EH (cell line): Measurements from ENCODE around the gene ARFRP1.
"Not testable (repeated sequence)": the region's sequence is repeated elsewhere in the genome, so short reads cannot be mapped to it uniquely, and the experiment has no call there.

Source experiments
- DNase-seq: peaks from one replicate; pipeline ENCODE4 v3.0.0-alpha.2; 2015; ENCODE audit warnings: low read depth

Gene ARFRP1

GRCh38 chr20:63675681-63676368, 32.0 kb downstream of the ARFRP1 start:
- DNase-seq, result no peak

DNA sequence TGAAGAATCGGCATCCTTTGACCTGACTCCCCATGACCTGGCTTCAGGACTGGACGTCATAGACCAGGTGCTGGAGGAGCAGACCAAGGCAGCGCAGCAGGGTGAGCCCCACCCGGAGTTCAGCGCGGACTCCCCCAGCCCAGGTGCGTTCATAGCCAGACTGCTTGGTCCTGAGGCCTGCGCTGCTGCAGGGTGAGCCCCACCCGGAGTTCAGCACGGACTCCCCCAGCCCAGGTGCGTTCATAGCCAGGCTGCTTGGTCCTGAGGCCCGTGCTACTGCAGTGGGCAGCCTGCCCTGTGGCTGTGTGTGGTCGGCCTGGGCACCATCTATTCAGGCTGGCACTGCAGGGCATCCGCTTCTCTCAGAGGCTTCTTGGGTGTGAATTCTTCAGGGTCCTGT, 33.8 kb downstream of the ARFRP1 start:
- no peak for DNase-seq

GRCh38 chr20:63672666-63673065, 35.1 kb downstream of the ARFRP1 start:
- DNase-seq, result no peak

DNA sequence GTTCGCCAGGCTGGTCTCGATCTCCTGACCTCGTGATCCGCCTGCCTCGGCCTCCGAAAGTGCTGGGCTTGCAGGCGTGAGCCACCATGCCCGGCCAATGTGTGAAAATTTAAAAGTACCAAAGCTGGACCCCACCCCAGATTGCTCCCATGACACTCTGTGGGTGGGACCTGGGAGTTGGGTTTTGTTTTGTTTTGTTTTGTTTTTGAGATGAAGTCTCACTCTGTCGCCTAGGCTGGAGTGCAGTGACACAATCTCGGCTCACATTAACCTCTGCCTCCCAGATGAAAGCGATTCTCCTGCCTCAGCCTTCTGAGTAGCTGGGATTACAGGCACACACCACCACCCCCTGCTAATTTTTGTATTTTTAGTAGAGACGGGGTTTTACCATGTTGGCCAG, 36.1 kb downstream of the ARFRP1 start:
- DNase-seq, result not testable (repeated sequence)

- DNase-seq, result no peak
Observed at GRCh38 chr20:63668351-63668750, 39.4 kb downstream of the ARFRP1 start.

- no peak for DNase-seq
Observed at GRCh38 chr20:63667858-63668257, 39.9 kb downstream of the ARFRP1 start.

GRCh38 chr20:63665708-63666107, 42.1 kb downstream of the ARFRP1 start:
- no peak for DNase-seq

DNA sequence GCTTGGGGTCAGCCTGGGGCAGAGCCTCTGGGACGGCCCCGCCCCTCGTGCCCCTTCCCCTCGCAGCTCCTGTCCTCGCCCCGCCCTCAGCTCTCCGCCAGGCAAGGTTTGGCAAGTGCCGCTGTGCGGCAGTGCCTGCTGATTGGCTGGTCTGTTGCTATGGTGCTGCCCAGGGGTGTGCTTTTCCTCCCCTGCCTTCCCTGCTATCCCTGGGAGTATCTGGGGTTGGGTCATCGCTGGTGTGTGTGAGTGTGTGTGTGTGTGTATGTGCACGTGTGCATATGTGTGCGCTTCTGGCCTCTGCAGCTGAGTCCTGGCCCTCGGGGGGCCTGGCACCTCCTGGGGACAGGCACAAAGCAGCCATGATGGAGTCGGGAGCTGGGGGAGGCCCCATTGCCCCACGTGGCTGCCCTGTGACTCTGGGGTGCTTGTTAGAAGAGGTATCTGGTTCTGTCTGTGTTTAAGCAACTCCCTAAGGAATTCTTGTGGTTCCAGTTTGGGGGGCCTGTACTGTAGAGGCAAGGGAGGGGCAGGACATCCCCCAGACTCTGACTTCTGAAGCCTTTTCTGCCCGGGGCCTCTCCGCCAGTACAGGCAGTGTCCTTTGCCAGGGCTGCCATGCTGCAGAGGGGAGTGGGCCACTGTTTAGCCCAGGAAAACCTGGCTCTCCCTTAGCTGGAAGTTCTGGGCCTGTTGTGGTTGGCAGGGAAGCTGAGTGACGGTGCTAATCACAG, 42.7 kb downstream of the ARFRP1 start:
- DNase-seq, result no peak

DNA sequence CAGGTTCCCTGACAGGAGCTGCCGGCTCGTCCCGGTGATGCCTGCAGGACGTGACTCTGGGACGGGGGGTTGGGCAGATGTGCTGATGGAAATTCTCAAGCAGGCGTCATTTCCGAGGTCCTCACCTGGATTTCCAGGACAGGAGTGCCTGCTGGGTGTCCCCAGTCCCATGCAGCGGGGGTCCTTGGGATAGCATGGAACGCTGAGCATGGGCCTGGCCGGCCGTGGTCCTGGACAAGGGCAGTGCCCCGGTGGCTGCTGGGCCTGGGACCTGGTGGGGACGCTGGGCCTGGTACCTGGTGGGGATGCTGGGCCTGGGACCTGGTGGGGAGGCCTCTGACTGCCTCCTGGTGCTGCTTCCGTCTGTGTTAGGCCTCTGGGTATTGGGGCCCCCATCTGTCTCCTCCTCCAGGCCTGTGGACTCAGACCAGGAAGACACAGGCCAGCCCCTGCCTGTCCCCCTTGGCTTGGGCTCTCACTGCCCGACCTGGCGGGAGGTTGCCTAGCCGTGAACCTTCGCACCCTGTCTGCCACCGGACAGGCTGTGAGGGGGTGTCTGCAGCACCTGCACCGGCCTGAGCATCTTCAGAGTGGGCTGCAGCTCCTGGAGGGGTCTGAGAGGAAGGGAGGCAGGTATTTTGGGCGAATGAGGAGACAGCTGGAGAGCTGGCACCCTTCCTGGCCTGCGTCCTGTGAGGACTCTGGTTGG, 43.5 kb downstream of the ARFRP1 start:
- DNase-seq, result no peak

DNA sequence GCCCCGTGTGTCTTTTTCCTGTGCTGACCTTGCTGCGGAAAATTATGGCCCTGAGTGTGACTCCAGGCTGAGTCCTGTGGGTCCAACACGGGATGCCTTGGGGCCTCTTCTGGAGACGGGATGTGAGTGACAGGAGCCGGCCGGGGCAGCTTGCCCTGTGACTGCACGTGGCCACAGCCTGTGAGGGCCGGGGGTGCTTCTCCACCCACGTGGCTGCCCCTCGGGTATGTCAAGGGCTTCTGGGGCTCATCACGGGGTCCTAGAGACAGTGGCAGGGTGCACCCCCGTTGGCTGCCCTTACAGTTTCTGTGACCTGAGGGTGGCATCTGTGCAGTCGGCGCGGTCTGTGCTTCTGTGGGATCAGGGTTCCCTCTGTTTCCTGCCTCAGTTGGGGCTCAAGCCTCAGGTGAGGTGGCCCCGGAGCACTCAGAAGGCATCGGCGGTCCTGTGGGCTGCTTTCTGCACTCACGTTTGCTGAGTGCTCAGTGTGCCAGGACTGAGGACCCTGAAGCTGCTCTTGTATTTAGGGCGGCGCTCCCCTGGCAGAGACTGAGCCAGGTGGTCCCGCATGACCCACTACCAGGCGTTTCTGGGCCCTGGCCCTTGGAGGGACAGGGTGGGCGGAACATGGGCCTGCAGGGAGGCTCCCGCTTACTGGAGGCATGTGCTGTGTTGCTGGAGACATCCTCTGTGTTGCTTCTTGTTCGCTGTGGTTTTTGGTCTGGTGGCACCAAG, 44.3 kb downstream of the ARFRP1 start:
- DNase-seq, result no peak

DNA sequence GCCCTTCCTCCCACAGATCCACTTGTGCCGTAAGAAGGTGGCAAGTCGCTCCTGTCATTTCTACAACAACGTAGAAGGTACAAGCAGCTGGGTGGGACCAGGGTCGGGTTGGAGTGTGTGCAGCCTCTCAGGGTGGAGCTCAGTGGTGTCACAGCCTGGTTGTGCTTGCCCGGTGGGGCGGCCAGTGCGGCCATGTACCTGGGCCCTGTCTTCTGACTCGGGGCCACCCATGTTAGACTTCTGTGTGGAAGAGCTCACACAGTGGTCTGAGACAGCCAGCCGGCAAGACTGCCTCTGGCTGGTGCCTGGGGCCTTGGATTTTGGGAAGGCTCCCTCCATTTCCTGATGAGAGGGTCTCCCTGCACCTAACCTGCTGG, 45.0 kb downstream of the ARFRP1 start:
- no peak for DNase-seq

DNA sequence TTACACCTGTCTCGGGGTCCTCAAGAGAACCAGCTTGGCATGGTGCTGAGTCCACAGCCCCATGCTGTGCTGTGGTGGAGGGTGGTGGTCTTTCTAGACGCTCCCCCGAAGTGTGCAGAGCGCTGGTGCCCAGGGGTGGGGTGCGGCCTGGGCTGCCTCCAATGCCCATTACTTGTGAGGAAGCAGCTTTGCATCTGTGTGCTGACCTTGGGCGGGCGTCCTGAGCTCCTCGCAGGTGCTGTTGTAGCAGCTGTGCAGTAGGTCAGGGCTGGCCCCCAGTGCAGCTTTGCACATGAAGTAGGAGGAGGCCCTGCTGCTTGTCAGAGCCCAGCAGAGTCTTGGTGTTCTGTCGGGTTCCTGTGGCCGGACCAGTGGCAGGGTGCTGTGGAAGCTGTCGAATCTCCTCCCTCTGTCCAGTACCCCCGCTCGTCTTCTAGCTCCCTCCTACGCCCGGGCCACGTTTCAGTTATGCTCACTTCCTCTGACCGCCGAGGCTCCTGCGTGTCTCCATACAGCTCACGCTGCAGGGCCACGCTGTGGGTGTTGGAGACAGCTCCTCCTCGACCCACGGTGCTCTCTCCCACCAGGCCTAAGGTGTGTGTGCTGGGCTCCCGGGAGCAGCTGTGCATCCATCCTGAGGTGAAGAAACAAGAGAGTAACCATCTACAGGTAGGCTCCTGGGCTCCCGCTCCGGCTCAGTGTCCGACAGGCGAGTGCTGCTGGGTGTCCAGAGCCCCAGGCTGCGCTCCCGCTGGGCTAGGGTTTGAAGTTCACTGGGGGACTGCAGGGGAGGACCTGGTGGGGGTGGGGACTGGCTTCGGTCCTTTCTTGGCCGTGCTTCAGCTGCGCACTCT, 45.6 kb downstream of the ARFRP1 start:
- no peak for DNase-seq

DNA sequence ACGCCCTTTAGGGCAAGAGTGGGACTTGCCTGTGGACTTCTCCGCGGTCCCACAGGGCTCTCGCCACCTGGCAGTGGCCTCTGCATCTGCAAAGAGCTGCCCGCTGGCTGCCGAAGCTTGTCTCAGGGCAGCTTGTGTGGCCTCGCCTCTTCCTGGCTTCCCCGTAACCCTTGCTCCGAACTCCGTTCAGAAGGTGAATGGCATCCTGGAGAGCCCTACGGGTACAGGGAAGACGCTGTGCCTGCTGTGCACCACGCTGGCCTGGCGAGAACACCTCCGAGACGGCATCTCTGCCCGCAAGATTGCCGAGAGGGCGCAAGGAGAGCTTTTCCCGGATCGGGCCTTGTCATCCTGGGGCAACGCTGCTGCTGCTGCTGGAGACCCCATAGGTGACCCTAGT, 46.7 kb downstream of the ARFRP1 start:
- DNase-seq, result no peak

DNA sequence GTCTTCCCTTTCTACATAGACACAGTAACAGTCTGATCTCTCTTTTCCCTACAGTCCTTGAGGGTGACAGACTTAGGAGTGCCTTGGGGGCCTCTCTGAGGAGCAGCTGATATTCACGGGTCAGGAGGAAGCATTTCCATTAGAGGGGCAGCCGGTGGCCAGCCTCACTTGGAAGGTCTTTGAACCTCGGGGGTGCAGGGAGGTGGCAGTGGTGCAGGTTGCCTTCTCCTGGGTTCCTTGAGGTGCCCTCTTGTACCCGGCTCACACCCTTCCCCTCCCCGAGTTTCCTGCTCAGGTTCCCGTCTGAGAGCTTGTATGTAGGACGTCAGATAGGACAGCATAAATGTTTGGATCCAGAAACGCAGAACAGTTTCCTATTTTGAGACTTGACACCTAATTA, 47.2 kb downstream of the ARFRP1 start:
- DNase-seq, result no peak

- DNase-seq, result not testable (repeated sequence)
Observed at GRCh38 chr20:63660174-63660573, 47.6 kb downstream of the ARFRP1 start.

- no peak for DNase-seq
Observed at GRCh38 chr20:63659370-63659769, 48.4 kb downstream of the ARFRP1 start.

DNA sequence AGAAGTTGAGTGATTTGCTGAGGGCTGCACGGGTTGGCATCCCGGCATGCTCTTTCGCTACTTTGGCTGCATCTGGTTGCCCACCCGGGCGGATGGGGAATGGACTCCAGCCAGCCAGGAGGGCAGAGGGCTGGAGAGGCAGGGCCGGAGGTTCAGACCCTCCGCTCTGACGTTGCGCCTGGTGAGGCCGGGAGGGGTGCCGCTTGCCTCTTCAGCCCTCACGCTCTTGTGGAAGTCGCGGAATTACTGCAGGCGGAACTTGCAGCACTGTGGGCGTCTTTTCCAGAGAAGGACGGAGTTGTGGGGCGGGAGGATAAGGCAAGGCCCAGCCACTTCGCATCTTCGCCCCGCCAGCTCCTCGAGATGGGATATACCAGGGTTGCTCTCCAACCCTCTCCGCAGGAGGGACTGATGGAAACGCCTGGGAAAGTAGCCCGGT, 49.0 kb downstream of the ARFRP1 start:
- DNase-seq, result no peak

DNA sequence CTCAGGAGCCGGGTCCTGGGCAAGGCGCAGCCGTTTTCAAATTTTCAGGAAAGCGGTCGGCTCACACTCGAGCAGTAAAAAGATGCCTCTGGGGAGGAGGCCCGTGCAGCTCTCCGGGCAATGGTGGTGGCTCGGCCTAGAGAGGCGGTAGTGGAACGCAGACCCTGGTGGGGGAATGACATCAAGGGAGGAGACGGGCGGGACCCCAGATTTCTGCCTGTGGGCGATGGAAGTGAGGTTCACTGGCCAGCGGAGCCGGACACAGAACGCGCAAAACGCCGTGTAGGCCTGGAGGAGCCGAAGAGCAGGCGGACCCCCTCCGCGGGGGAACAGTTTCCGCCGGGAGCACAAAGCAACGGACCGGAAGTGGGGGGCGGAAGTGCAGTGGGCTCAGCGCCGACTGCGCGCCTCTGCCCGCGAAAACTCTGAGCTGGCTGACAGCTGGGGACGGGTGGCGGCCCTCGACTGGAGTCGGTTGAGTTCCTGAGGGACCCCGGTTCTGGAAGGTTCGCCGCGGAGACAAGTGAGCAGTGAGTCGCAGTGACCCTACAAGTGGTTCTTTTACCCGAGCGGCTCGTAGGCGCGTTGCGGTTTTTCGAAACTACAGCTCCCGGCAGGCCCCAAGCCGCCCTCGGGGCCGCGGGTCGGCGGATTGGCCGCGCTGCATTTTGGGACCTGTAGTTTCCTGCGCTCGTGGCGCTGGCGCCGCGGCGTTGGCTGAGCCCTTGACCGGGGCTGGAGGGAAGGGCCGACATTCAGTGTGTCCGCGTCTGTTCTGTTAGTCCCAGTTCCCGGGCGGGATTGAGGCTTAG, 49.6 kb downstream of the ARFRP1 start, which contains the start of gene RTEL1:
Gene RTEL1, plus strand, starts transcription at position 376 of the 812 bp plus-strand sequence. CDS start 1,091 bp downstream, outside the sequence.
- DNase-seq, result peak; percentile 91

- DNase-seq, result peak; percentile 22
Observed at GRCh38 chr20:63657260-63657936, 50.4 kb downstream of the ARFRP1 start.

DNA sequence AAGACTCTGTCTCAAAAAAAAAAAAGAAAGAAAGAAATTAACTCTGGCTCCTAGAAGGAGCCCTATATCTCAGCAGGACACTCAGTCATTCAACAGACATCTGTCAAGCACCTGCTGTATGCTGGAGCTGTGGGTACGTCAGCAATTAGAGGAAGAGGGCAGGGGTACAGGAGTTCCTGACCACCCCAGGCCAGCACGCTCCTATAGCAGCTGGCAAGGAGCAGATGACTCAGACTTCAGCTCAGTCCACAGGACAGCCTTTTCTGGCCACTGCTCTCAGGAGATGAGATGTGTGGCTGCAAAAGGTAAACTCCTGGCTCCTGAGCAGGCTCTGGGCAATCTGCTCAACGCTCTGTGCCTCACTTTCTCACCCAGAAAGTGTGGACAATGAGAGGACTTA, 51.3 kb downstream of the ARFRP1 start:
- DNase-seq, result no peak
